Uterus (tissue), 4 donors: Measurements from ENCODE around the gene BCL7C. TPM values are rescaled to one million over a fixed set of nuclear protein-coding genes. Genes with fewer than 3 reads are reported as not detected.
A peak's percentile ranks its signal among the peaks of the same experiment; 100 is the strongest.

Source experiments
- DNase-seq, 2 donors: peaks; one replicate each; pipeline ENCODE4 v3.0.0-alpha.2; 2019 to 2020
- H3K27ac ChIP-seq, 2 donors: fragments of 200-600 bp; sonication (generic); 1 replicate in 1 of 2; 2 replicates in 1 of 2; pipeline ENCODE4 v1.5.1; 2016 to 2018
- H3K27me3 ChIP-seq, 2 donors: fragments of 200-600 bp; sonication (generic); one replicate each; pipeline ENCODE4 v1.5.1; 2018 to 2019; ENCODE audit warnings: control low read depth in 1 of 2
- H3K36me3 ChIP-seq, 2 donors: fragments of 200-600 bp; sonication (generic); one replicate each; pipeline ENCODE4 v1.5.1; 2019; ENCODE audit warnings: control low read depth in 1 of 2
- H3K4me1 ChIP-seq, 2 donors: fragments of 200-600 bp; sonication (generic); one replicate each; pipeline ENCODE4 v1.5.1; 2018 to 2019; ENCODE audit warnings: control low read depth in 1 of 2
- H3K4me3 ChIP-seq, 2 donors: fragments of 200-600 bp; sonication (generic); 1 replicate in 1 of 2; 2 replicates in 1 of 2; pipeline ENCODE4 v1.5.1; 2018 to 2019; ENCODE audit warnings: mild to moderate bottlenecking in 1 of 2
- H3K9me3 ChIP-seq, 2 donors: fragments of 200-600 bp; sonication (generic); one replicate each; pipeline ENCODE4 v1.5.1; 2019; ENCODE audit warnings: control low read depth in 1 of 2
- POLR2A ChIP-seq, 2 donors: fragments of 450-650 bp; IDR thresholded peaks; one replicate each; pipeline ENCODE4 v1.6.1; 2016; ENCODE audit warnings: antibody characterized with exemption in 2 of 2, mild to moderate bottlenecking in 1 of 2, moderate library complexity in 1 of 2
- intact Hi-C: fragments of 100-400 bp; cut with DNase I; formaldehyde crosslinking; loops from one replicate; pipeline ENCODE4 v1.15.1; 2023; ENCODE audit warnings: low total_unique reads
- total RNA-seq, 4 donors: library from RNA; depleted of rRNA in 3 of 4; stranded (reverse); fragments of >200 nt in 3 of 4; gene quantifications; one replicate each; pipeline versions ENCODE4 v1.1.0 to v1.2.4, GENCODE V29; 2014 to 2023
- TF ChIP-seq, protein P1 (sequence below), 4 experiments: fragments of 200-600 bp in 2 of 4; fragments of 450-650 bp in 2 of 4; sonication (generic) in 2 of 4; IDR thresholded peaks; one replicate each; pipeline ENCODE4 v1.5.1; 2016 to 2019; ENCODE audit warnings: antibody characterized with exemption in 4 of 4, mild to moderate bottlenecking in 2 of 4, moderate library complexity in 1 of 4
- donor health status: DM: yes; HTN: yes; CAD: no.

The BCL7C gene
- total RNA-seq, 4 donors from 2014 or later = 16.5 to 44.8 (median 35.2) TPM

DNA sequence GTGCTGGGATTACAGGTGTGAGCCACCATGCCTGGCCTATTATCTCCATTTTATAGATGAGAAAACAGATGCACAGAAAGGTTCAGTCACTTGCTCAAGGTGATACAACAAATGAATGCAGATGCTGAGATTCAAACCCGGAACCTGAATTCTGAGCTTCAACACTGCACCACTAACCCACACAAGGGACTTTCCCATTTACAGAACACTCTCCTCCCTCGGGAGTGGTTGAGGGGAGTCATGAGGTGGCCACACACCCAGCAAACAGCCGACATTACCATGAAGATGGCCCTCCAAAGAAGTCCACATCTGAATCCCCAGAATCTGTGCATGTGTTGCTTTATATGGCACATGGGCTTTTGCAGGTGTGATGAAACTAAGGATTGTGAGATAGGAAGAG lies 9.1 kb downstream of the BCL7C start:
- no peaks in the 10 kb centered on the region for H3K9me3 ChIP-seq
- TF ChIP-seq, protein P1, sequence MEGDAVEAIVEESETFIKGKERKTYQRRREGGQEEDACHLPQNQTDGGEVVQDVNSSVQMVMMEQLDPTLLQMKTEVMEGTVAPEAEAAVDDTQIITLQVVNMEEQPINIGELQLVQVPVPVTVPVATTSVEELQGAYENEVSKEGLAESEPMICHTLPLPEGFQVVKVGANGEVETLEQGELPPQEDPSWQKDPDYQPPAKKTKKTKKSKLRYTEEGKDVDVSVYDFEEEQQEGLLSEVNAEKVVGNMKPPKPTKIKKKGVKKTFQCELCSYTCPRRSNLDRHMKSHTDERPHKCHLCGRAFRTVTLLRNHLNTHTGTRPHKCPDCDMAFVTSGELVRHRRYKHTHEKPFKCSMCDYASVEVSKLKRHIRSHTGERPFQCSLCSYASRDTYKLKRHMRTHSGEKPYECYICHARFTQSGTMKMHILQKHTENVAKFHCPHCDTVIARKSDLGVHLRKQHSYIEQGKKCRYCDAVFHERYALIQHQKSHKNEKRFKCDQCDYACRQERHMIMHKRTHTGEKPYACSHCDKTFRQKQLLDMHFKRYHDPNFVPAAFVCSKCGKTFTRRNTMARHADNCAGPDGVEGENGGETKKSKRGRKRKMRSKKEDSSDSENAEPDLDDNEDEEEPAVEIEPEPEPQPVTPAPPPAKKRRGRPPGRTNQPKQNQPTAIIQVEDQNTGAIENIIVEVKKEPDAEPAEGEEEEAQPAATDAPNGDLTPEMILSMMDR (IDR thresholded peaks at IDR 0.05) = no peak
- TF ChIP-seq POLR2A (IDR thresholded peaks at IDR 0.05) = no peak
- H3K27me3 ChIP-seq = no peaks in the 10 kb centered on the region
- no peak overlapping the region for H3K27ac ChIP-seq
- no peaks in the 10 kb centered on the region for H3K36me3 ChIP-seq
- intact Hi-C loops = no loop called here
- no peaks in the 10 kb centered on the region for H3K4me1 ChIP-seq
- no peak for DNase-seq
- no peak overlapping the region for H3K4me3 ChIP-seq

DNA sequence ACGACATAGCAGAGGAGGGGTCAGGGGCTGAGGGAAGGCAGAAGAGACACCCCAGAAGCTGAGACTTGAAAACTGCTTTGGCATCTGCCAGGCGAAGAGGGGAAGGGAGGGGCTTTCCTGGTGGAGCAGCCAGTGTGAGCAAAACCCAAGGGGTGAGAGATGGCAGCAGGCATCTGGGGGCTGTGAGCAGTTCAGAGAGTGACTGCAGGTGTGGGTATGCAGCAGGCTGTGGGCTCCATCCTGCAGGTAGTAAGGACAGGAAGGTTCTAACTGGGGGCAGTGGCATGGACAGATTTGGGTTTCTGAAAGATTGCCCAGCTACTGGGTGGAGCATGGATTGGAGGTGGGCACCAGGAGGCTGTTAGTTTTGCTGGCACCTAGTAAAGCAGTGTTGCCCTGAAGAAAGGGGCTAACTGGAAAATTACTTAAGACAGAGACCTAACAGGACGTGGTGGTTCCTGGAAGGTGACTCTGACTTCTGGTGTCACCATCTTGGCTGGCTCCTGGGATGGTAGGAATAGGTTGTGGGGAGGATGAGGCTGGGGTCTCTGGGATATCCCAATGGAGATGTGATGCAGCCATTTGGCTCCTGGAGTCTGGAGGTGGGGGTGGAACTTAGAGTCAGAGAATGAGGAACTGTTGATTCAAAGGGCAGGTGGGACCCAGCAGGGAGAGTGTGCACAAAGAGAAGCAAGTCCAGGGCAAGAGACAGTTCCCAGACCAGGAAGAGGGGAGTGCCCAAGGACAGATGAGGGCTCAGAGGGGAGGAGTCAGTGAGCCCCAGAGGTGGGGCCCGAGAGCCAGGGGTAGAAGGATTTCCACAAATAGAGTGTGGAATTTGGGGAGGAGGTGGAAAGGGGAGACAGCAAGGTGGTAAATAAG lies 11.2 kb downstream of the BCL7C start:
- Histone ChIP-seq H3K27me3 (no peaks in the 10 kb centered on the region), H3K4me1 (no peaks in the 10 kb centered on the region), H3K4me3 (no peak overlapping the region), H3K27ac (no peak overlapping the region), H3K9me3 (no peaks in the 10 kb centered on the region), H3K36me3 (no peaks in the 10 kb centered on the region)
- DNase-seq = no peak
- TF ChIP-seq POLR2A (IDR thresholded peaks at IDR 0.05) = no peak
- TF ChIP-seq, protein P1 (IDR thresholded peaks at IDR 0.05) = no peak
- intact Hi-C loops = no loop called here

GRCh38 chr16:30876867-30877266 lies 17.0 kb downstream of the BCL7C start:
- DNase-seq = no peak
- intact Hi-C loops = no loop called here
- Histone ChIP-seq H3K27ac (peak overlapping the region; percentile 78 to 86), H3K27me3 (no peaks in the 10 kb centered on the region), H3K9me3 (no peaks in the 10 kb centered on the region), H3K4me3 (no peak overlapping the region), H3K4me1 (peaks cover 10 to 12% of the 10 kb centered on the region in 2 donors), H3K36me3 (no peaks in the 10 kb centered on the region)
- TF ChIP-seq, protein P1 (IDR thresholded peaks at IDR 0.05) = no peak
- TF ChIP-seq POLR2A (IDR thresholded peaks at IDR 0.05) = no peak

- intact Hi-C loops = no loop called here
- Histone ChIP-seq H3K27me3 (no peaks in the 10 kb centered on the region), H3K4me1 (peaks cover 10 to 12% of the 10 kb centered on the region in 2 donors), H3K36me3 (no peaks in the 10 kb centered on the region), H3K27ac (peak overlapping the region; percentile 78 to 86), H3K4me3 (peak overlapping the region; percentile 61 to 87), H3K9me3 (no peaks in the 10 kb centered on the region)
- TF ChIP-seq, protein P1 (IDR thresholded peaks at IDR 0.05) = no peak
- TF ChIP-seq POLR2A (IDR thresholded peaks at IDR 0.05) = no peak
- DNase-seq = no peak
These were observed 17.7 kb downstream of the BCL7C start for GRCh38 chr16:30875871-30876801.
